ENCODE data around the gene ESR2. TPM values are rescaled to one million over a fixed set of nuclear protein-coding genes. Genes with fewer than 3 reads are reported as not detected.

ESR2 gene
- total and polyA plus RNA-seq, 2 of the 8 experiments (the other 6 are each of a cell fraction or from before 2014, with no cell fraction given): 0.19 to 0.23 TPM

DNA sequence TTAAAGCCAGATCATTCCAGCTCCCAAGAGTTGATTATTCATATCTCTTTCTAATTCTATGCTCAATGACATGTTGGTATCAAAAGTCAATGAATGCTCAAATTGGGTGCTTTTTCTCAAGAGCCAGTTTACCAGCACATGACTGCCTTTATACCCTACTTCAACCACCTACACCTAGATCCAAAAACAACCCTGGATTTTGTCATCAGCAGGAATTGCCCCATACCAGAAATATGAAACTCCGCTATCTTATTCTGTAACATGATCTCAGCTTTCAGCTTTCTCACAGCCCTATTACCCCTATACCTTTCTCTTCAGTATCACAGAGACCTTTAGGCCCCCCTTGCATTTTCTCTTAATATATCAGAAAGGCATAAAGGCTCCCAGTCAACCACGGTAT is 32.3 kb upstream of the ESR2 start:
- Histone ChIP-seq H3K36me3 (ENCODE audit: control insufficient read depth in 2 of 4, insufficient read depth in 4 of 4, low read length in 3 of 4) (no peaks in the 10 kb centered on the region), H2BK120ac (replicated peaks; ENCODE audit: low read depth, low read length) (no peak overlapping the region), H3K9ac (replicated peaks in 1 of 4; ENCODE audit: extremely low read depth in 1 of 4, low read depth in 3 of 4, low read length in 3 of 4) (no peak overlapping the region), H2BK15ac (ENCODE audit: low read length) (no peak overlapping the region), H3K23me2 (ENCODE audit: low read depth, low read length) (0 out of 2 replicates have a peak, but pooled peaks cover 2% of the 10 kb centered on the region), H2BK20ac (ENCODE audit: low read length) (no peak overlapping the region), H4K20me1 (replicated peaks in 1 of 2; ENCODE audit: control insufficient read depth in 1 of 2, insufficient read depth in 2 of 2, low read length in 2 of 2) (no peaks in the 10 kb centered on the region), H2AK5ac (ENCODE audit: low read depth, low read length) (no peak overlapping the region), H3K9me3 (ENCODE audit: insufficient read depth in 2 of 2, low read depth in 1 of 2, low read length in 1 of 2) (no peaks in the 10 kb centered on the region), H3K27ac (ENCODE audit: low read depth, low read length) (no peak overlapping the region), H3K79me2 (ENCODE audit: control insufficient read depth in 1 of 2, insufficient read depth in 2 of 2, low read length in 2 of 2) (no peaks in the 10 kb centered on the region), H4K8ac (ENCODE audit: extremely low read depth, insufficient read depth, low read length) (no peak overlapping the region), H3K4me3 (ENCODE audit: extremely low read depth in 1 of 4, insufficient read depth in 2 of 4, low read depth in 3 of 4, low read length in 4 of 4) (no peak overlapping the region), H3K79me1 (ENCODE audit: low read depth, low read length) (no peaks in the 10 kb centered on the region), H4K5ac (ENCODE audit: insufficient read length, low read depth, low read length) (no peak overlapping the region), H3K27me3 (replicated peaks in 1 of 4; ENCODE audit: control insufficient read depth in 3 of 4, extremely low read depth in 1 of 4, insufficient read depth in 3 of 4, low read length in 3 of 4) (no peaks in the 10 kb centered on the region), H3K4me1 (replicated peaks in 1 of 4; ENCODE audit: control insufficient read depth in 3 of 4, insufficient read depth in 4 of 4, low read length in 3 of 4) (no peaks in the 10 kb centered on the region; a peak in 1 of 7 replicates), H2BK5ac (ENCODE audit: low read depth, low read length) (no peak overlapping the region), H3K56ac (replicated peaks; ENCODE audit: insufficient read length, low read depth, low read length) (no peak overlapping the region), H2AFZ (ENCODE audit: low read length) (no peak overlapping the region), H2BK12ac (ENCODE audit: low read depth, low read length) (no peak overlapping the region), H3K14ac (ENCODE audit: insufficient read length) (no peak overlapping the region), H4K91ac (replicated peaks; ENCODE audit: insufficient read length, low read length) (no peak overlapping the region), H3K23ac (ENCODE audit: insufficient read length) (no peak overlapping the region), H3K4ac (replicated peaks; ENCODE audit: insufficient read length, low read depth, low read length) (no peak overlapping the region), H3K18ac (ENCODE audit: extremely low read depth, low read length) (no peak overlapping the region), H3K4me2 (ENCODE audit: insufficient read depth in 1 of 2, low read depth in 2 of 2, low read length in 2 of 2) (no peak overlapping the region)
- DNase-seq (ENCODE audit: low read depth in 1 of 2, low spot score in 2 of 2) (no peak), FAIRE-seq (peak; percentile 13)
- ChIA-PET CTCF (ENCODE audit: partially characterized antibody) (interaction anchor here (0.6 kb wide), 1 partner anchor 156 kb away, joined by 3 read pairs; no protein-coding TSS in a partner anchor), POLR2A (ENCODE audit: partially characterized antibody) (interaction anchor here (2.1 kb wide), 1 partner anchor 11 kb away, joined by 6 read pairs; no protein-coding TSS in a partner anchor)
- TF ChIP-seq POLR2A (IDR thresholded peaks at IDR 0.05; ENCODE audit: control extremely low read depth in 1 of 2, low read depth in 2 of 2, low read length in 2 of 2): no peak
- TF ChIP-seq CBX8 (IDR thresholded peaks at IDR 0.05; ENCODE audit: borderline replicate concordance, low read depth, low read length): no peak
- TF ChIP-seq EGR1 (IDR thresholded peaks at IDR 0.05; ENCODE audit: borderline replicate concordance, low read depth, low read length): no peak
- TF ChIP-seq BCL11A (IDR thresholded peaks at IDR 0.05; ENCODE audit: low read depth in 2 of 2, low read length in 2 of 2): no peak
- WGBS, 2 experiments (ENCODE audit: extremely low coverage in 1 of 2, insufficient coverage in 1 of 2, insufficient read length in 1 of 2, insufficient replicate concordance in 2 of 2, low coverage in 1 of 2, low lambda C conversion rate in 2 of 2, missing lambda C conversion rate in 1 of 2): 93% methylated on average over 2 of the region's 2 CpGs; no CpG with 5 or more reads in 1 of the 2 experiments
